ENCODE data around the gene OOSP2.
"Not testable (repeated sequence)": the region's sequence is repeated elsewhere in the genome, so short reads cannot be mapped to it uniquely, and the experiment has no call there.

The OOSP2 gene

GRCh38 chr11:60040109-60040508, at the start of gene OOSP2:
OOSP2 (plus strand) TSS chr11:60040409; CDS start chr11:60040460, 51 bp downstream.
- DNase-seq = no peak

GRCh38 chr11:59990421-59990820, 49.8 kb upstream of the OOSP2 start:
- DNase-seq = no peak

GRCh38 chr11:59992425-59992824, 47.8 kb upstream of the OOSP2 start:
- no peak for DNase-seq

- no peak for DNase-seq
These were observed 42.4 kb upstream of the OOSP2 start for GRCh38 chr11:59997800-59998199.

- no peak for DNase-seq
These were observed 40.5 kb upstream of the OOSP2 start for GRCh38 chr11:59999691-60000090.

GRCh38 chr11:60003729-60004128, 36.5 kb upstream of the OOSP2 start:
- DNase-seq = no peak

- DNase-seq = no peak
These were observed 34.8 kb upstream of the OOSP2 start for GRCh38 chr11:60005360-60005759.

- DNase-seq = no peak
These were observed 23.3 kb upstream of the OOSP2 start, which contains the start of gene OOSP4B for GRCh38 chr11:60016881-60017280. OOSP4B (plus strand) TSS chr11:60017181.

- DNase-seq = no peak
These were observed 22.2 kb upstream of the OOSP2 start for GRCh38 chr11:60018058-60018457.

- not testable (repeated sequence) for DNase-seq
These were observed 19.8 kb upstream of the OOSP2 start for GRCh38 chr11:60020376-60020775.

- DNase-seq = no peak
These were observed 11.1 kb upstream of the OOSP2 start for GRCh38 chr11:60029015-60029632.

GRCh38 chr11:60050422-60050821, 10.2 kb downstream of the OOSP2 start:
- DNase-seq = not testable (repeated sequence)

- DNase-seq = not testable (repeated sequence)
These were observed 10.6 kb downstream of the OOSP2 start for GRCh38 chr11:60050839-60051238.

GRCh38 chr11:60056349-60056969, 16.2 kb downstream of the OOSP2 start, which contains the start of gene MS4A3:
MS4A3 (plus strand) TSS chr11:60056665; CDS start chr11:60061161, 4,496 bp downstream.
- no peak for DNase-seq

GRCh38 chr11:60059052-60059451, 18.8 kb downstream of the OOSP2 start:
- DNase-seq = no peak

- DNase-seq = no peak
These were observed 19.5 kb downstream of the OOSP2 start for GRCh38 chr11:60059521-60060240.

GRCh38 chr11:60064111-60064510, 23.9 kb downstream of the OOSP2 start:
- no peak for DNase-seq

GRCh38 chr11:60065801-60066200, 25.6 kb downstream of the OOSP2 start:
- DNase-seq = no peak

- no peak for DNase-seq
These were observed 29.2 kb downstream of the OOSP2 start for GRCh38 chr11:60069450-60069849.

- not testable (repeated sequence) for DNase-seq
These were observed 31.4 kb downstream of the OOSP2 start for GRCh38 chr11:60071644-60072043.

GRCh38 chr11:60077216-60077817, 37.1 kb downstream of the OOSP2 start:
- no peak for DNase-seq

GRCh38 chr11:60077981-60078380, 37.8 kb downstream of the OOSP2 start:
- DNase-seq = no peak

GRCh38 chr11:60078745-60079144, 38.5 kb downstream of the OOSP2 start:
- no peak for DNase-seq
